ENCODE data around the gene SPRR2D. TPM values are rescaled to one million over a fixed set of nuclear protein-coding genes. Genes with fewer than 3 reads are reported as not detected.

SPRR2D gene
- total and polyA plus RNA-seq, 2 donors (not counting 3 experiments of a cell fraction or from before 2014, with no cell fraction given), result not detected

GRCh38 chr1:153072806-153073726, 32.1 kb upstream of the SPRR2D start:
- Histone ChIP-seq H3K9me1 (replicated peaks; ENCODE audit: control insufficient read depth, extremely low read depth, insufficient read depth, low read length) (no peaks in the 10 kb centered on the region), H3K27ac (ENCODE audit: insufficient read depth, low read depth, low read length) (no peak overlapping the region), H2AFZ (ENCODE audit: low read depth, low read length) (no peak overlapping the region), H3K4me2 (ENCODE audit: insufficient read depth, low read length) (no peak overlapping the region), H3K79me2 (ENCODE audit: control insufficient read depth, insufficient read depth, low read length) (no peaks in the 10 kb centered on the region), H3K9ac (replicated peaks; ENCODE audit: extremely low read depth, insufficient read depth, low read length) (no peak overlapping the region), H4K20me1 (replicated peaks; ENCODE audit: control insufficient read depth, extremely low read depth, insufficient read depth, low read length) (no peaks in the 10 kb centered on the region), H3K4me1 (ENCODE audit: control insufficient read depth, extremely low read depth, insufficient read depth, low read length) (no peaks in the 10 kb centered on the region), H3K27me3 (ENCODE audit: control insufficient read depth in 2 of 2, insufficient read depth in 2 of 2, low read length in 2 of 2) (no peaks in the 10 kb centered on the region), H3K9me3 (replicated peaks; ENCODE audit: control insufficient read depth, insufficient read depth, low read length) (no peaks in the 10 kb centered on the region), H3K36me3 (ENCODE audit: control insufficient read depth in 2 of 2, extremely low read depth in 1 of 2, insufficient read depth in 2 of 2, low read length in 2 of 2) (no peaks in the 10 kb centered on the region), H3K4me3 (replicated peaks in 1 of 3; ENCODE audit: insufficient read depth in 1 of 3, low read depth in 1 of 3, low read length in 3 of 3) (no peak overlapping the region)
- CTCF ChIA-PET, result no interaction called here
- TF ChIP-seq MYC (IDR thresholded peaks at IDR 0.05; ENCODE audit: low read depth, low read length) (no peak), MAX (IDR thresholded peaks at IDR 0.05; ENCODE audit: insufficient read depth, insufficient read length) (no peak), POLR2A (IDR thresholded peaks at IDR 0.05; ENCODE audit: low read depth, low read length) (no peak), POLR2AphosphoS5 (IDR thresholded peaks at IDR 0.05; ENCODE audit: insufficient read depth, low read depth, low read length) (no peak), CTCF (IDR thresholded peaks at IDR 0.05; ENCODE audit: extremely low read depth in 1 of 2, insufficient read depth in 1 of 2, low read depth in 1 of 2, low read length in 2 of 2) (no peak), EZH2 (IDR thresholded peaks at IDR 0.05; ENCODE audit: borderline replicate concordance, low read depth, low read length, severe bottlenecking) (no peak), JUN (IDR thresholded peaks at IDR 0.05; ENCODE audit: borderline replicate concordance, insufficient read depth, insufficient read length, low read depth) (no peak), GATA2 (IDR thresholded peaks at IDR 0.05; ENCODE audit: insufficient read depth, insufficient read length, low read depth, low read length) (no peak), FOS (IDR thresholded peaks at IDR 0.05; ENCODE audit: borderline replicate concordance, insufficient read depth, low read length) (no peak)
- intact Hi-C loops (cut with micrococcal nuclease) (loop anchor here (1.0 kb wide), 1 partner anchor 21 kb away; the partner anchor contains the start of gene SPRR2E), dilution Hi-C loops (cut with MboI; ENCODE audit: extremely low pct_ligation_motif_present, low sequenced_read_pairs) (no loop called here)
- POLR2A ChIA-PET, result no interaction called here
- DNase-seq (ENCODE audit: low read depth, low spot score) (no peak), FAIRE-seq (no peak)
- BruUV-seq (replicated peaks), result no TSS peak
